ENCODE results near the gene CD53. TPM values are rescaled to one million over a fixed set of nuclear protein-coding genes. Genes with fewer than 3 reads are reported as not detected.

The CD53 gene
- total RNA-seq, 1 donor from 2014 or later, result not detected

GRCh38 chr1:110888049-110888448 lies 15.1 kb downstream of the CD53 start:
- no peaks in the 10 kb centered on the region for H3K4me1 Mint-ChIP-seq

DNA sequence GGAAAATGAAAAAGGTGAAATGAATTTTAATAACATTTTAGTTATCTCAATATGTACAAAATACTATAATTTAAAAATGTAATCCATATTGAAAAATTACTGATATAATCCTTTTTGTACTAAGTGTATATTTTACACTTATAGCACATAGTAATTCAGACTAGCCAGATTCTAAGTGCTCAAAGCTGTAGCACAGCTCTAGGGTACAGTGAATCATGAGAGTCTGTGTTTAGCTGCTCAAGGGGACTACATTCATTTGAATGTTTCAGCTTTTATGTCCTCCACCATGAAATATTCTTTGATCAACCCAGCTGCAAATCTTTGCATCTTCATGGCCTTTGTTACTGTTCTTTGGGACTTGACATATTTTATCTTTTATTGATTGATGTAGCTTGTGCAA lies 15.7 kb downstream of the CD53 start:
- no peak for TF ChIP-seq CTCF (conservative IDR thresholded peaks at IDR 0.05)
- Mint-ChIP-seq H3K27ac (ENCODE audit: unreplicated experiment) (no peak overlapping the region), H3K27me3 (ENCODE audit: low read depth) (peaks cover 18% of the 10 kb centered on the region), H3K4me3 (no peak overlapping the region), H3K9me3 (no peaks in the 10 kb centered on the region), H3K4me1 (no peaks in the 10 kb centered on the region), H3K36me3 (ENCODE audit: low read depth) (no peaks in the 10 kb centered on the region)
- DNase-seq (ENCODE audit: low read depth, low spot score), result no peak

More at GRCh38 chr1:110888049-110888448, 15.1 kb downstream of the CD53 start:
- Mint-ChIP-seq H3K36me3 (ENCODE audit: low read depth) (no peaks in the 10 kb centered on the region), H3K27ac (ENCODE audit: unreplicated experiment) (no peak overlapping the region), H3K27me3 (ENCODE audit: low read depth) (peaks cover 22% of the 10 kb centered on the region), H3K4me3 (no peak overlapping the region), H3K9me3 (no peaks in the 10 kb centered on the region)
- no peak for DNase-seq (ENCODE audit: low read depth, low spot score)
- TF ChIP-seq CTCF (conservative IDR thresholded peaks at IDR 0.05), result no peak

DNA sequence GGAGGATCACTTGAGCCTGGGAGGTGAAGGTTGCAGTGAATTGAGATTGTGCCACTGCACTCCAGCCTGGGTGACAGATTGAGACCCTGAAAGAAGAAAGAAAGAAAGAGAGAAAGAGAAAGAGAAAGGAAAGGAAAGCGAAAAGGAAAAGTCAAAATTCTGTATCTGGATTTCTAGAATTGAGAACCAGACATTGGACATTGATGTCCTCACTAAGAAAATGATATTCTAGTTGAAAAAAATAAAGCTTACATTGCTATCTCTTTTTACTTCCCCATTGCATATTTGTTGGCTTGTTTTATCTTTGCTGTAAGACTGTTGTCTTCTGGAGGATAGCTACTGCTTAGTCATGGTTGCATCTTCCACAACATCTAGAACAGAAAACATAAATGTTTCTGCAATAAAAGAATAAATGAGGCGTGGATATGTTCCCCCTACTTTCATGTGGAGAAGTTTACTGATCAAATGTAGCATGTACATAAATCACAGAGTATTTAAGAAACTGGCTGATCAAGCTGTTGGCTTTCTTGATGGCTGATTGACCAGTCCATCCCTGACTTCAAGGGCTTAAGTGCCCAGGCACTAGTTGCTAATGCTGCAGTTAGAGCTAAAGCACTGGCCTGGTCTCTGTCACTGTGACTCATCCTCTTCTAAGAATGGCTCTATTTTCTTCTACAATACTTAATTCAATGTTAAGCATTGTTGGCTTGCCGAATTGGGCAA lies 17.7 kb downstream of the CD53 start:
- H3K27me3 Mint-ChIP-seq (ENCODE audit: low read depth), result peaks cover 15% of the 10 kb centered on the region
- H3K4me1 Mint-ChIP-seq, result no peaks in the 10 kb centered on the region
- no peak overlapping the region for H3K27ac Mint-ChIP-seq (ENCODE audit: unreplicated experiment)
- no peak for TF ChIP-seq CTCF (conservative IDR thresholded peaks at IDR 0.05)
- no peaks in the 10 kb centered on the region for H3K9me3 Mint-ChIP-seq
- DNase-seq (ENCODE audit: low read depth, low spot score), result no peak
- H3K4me3 Mint-ChIP-seq, result no peak overlapping the region
- H3K36me3 Mint-ChIP-seq (ENCODE audit: low read depth), result no peaks in the 10 kb centered on the region

- Mint-ChIP-seq H3K27me3 (ENCODE audit: low read depth) (peaks cover 18% of the 10 kb centered on the region), H3K4me3 (no peak overlapping the region), H3K4me1 (no peaks in the 10 kb centered on the region), H3K9me3 (no peaks in the 10 kb centered on the region), H3K27ac (ENCODE audit: unreplicated experiment) (no peak overlapping the region), H3K36me3 (ENCODE audit: low read depth) (no peaks in the 10 kb centered on the region)
- no peak for TF ChIP-seq CTCF (conservative IDR thresholded peaks at IDR 0.05)
- DNase-seq (ENCODE audit: low read depth, low spot score), result no peak
These were observed 21.1 kb downstream of the CD53 start for GRCh38 chr1:110893908-110894490.

DNA sequence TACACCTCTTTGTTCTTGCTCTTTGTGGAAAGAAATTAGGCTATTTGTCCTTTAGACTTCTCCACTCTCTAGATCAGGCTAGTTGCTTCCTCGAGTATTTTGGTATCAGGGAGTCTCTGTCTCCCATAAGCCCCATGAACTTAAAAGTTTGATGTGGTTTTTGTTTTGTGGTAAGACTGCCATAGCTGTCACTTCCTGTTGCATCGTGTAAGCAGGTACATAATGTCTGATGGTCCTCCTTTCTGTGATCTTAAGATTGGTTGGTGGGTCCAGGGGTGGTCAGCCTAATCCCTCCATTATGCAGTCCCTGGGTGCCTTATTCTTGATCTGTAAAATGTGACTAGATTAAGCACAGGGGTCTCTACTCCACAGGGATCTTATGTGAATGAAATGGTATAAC lies 23.1 kb downstream of the CD53 start:
- no peaks in the 10 kb centered on the region for H3K9me3 Mint-ChIP-seq
- H3K4me3 Mint-ChIP-seq, result no peak overlapping the region
- no peaks in the 10 kb centered on the region for H3K4me1 Mint-ChIP-seq
- H3K27me3 Mint-ChIP-seq (ENCODE audit: low read depth), result peaks cover 16% of the 10 kb centered on the region
- H3K27ac Mint-ChIP-seq (ENCODE audit: unreplicated experiment), result no peak overlapping the region
- no peak for TF ChIP-seq CTCF (conservative IDR thresholded peaks at IDR 0.05)
- H3K36me3 Mint-ChIP-seq (ENCODE audit: low read depth), result no peaks in the 10 kb centered on the region
- DNase-seq (ENCODE audit: low read depth, low spot score), result no peak

Data from neural crest cell (in vitro differentiated cells).